HG02943 (cell line): Measurements from ENCODE around the gene CTAG1B.
"Not testable (repeated sequence)": the region's sequence is repeated elsewhere in the genome, so short reads cannot be mapped to it uniquely, and the experiment has no call there.

Source experiments
- ATAC-seq: cut with Tn5 transposase; IDR thresholded peaks from one replicate; pipeline ENCODE4 v1.9.1; 2021; ENCODE audit warnings: mild to moderate bottlenecking, low read depth, moderate library complexity; ENCODE audit not compliant: unreplicated experiment

CTAG1B gene

GRCh38 chrX:154619182-154619581, at the start of gene CTAG1B:
TSS of gene CTAG1B (minus strand) at chrX:154619282. CDS start at chrX:154619218, 64 bp downstream.
- not testable (repeated sequence) for ATAC-seq

- ATAC-seq = no peak
These were observed 42.8 kb upstream of the CTAG1B start for GRCh38 chrX:154661899-154662298.

- ATAC-seq = no peak
These were observed 42.1 kb upstream of the CTAG1B start for GRCh38 chrX:154661170-154661569.

GRCh38 chrX:154660541-154660940, 41.5 kb upstream of the CTAG1B start:
- ATAC-seq = no peak

GRCh38 chrX:154658957-154659356, 39.9 kb upstream of the CTAG1B start:
- no peak for ATAC-seq

GRCh38 chrX:154658187-154658586, 39.1 kb upstream of the CTAG1B start:
- ATAC-seq = no peak

- no peak for ATAC-seq
These were observed 38.2 kb upstream of the CTAG1B start for GRCh38 chrX:154657226-154657805.

GRCh38 chrX:154655786-154656185, 36.7 kb upstream of the CTAG1B start:
- no peak for ATAC-seq

GRCh38 chrX:154655346-154655745, 36.3 kb upstream of the CTAG1B start:
- ATAC-seq = no peak

- ATAC-seq = no peak
These were observed 35.8 kb upstream of the CTAG1B start for GRCh38 chrX:154654925-154655324.

- no peak for ATAC-seq
These were observed 35.3 kb upstream of the CTAG1B start for GRCh38 chrX:154654372-154654771.

GRCh38 chrX:154653413-154653812, 34.3 kb upstream of the CTAG1B start, which contains the start of gene CTAG2:
TSS of gene CTAG2 (minus strand) at chrX:154653579. CDS start at chrX:154653515, 64 bp downstream.
- ATAC-seq = not testable (repeated sequence)

GRCh38 chrX:154653048-154653401, 33.9 kb upstream of the CTAG1B start:
- ATAC-seq = no peak

GRCh38 chrX:154652311-154653047, 33.4 kb upstream of the CTAG1B start:
- no peak for ATAC-seq

GRCh38 chrX:154650221-154650510, 31.1 kb upstream of the CTAG1B start:
- no peak for ATAC-seq

GRCh38 chrX:154649503-154650220, 30.6 kb upstream of the CTAG1B start:
- no peak for ATAC-seq

GRCh38 chrX:154648931-154649330, 29.8 kb upstream of the CTAG1B start:
- no peak for ATAC-seq

GRCh38 chrX:154645745-154646378, 26.8 kb upstream of the CTAG1B start:
- ATAC-seq = not testable (repeated sequence)

GRCh38 chrX:154643708-154644107, 24.6 kb upstream of the CTAG1B start:
- ATAC-seq = not testable (repeated sequence)

- ATAC-seq = not testable (repeated sequence)
These were observed 22.7 kb upstream of the CTAG1B start for GRCh38 chrX:154641740-154642139.

- ATAC-seq = not testable (repeated sequence)
These were observed 14.6 kb upstream of the CTAG1B start for GRCh38 chrX:154633661-154634060.
